ENCODE data around the gene NSMCE1.

The NSMCE1 gene, protein sequence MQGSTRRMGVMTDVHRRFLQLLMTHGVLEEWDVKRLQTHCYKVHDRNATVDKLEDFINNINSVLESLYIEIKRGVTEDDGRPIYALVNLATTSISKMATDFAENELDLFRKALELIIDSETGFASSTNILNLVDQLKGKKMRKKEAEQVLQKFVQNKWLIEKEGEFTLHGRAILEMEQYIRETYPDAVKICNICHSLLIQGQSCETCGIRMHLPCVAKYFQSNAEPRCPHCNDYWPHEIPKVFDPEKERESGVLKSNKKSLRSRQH

DNA sequence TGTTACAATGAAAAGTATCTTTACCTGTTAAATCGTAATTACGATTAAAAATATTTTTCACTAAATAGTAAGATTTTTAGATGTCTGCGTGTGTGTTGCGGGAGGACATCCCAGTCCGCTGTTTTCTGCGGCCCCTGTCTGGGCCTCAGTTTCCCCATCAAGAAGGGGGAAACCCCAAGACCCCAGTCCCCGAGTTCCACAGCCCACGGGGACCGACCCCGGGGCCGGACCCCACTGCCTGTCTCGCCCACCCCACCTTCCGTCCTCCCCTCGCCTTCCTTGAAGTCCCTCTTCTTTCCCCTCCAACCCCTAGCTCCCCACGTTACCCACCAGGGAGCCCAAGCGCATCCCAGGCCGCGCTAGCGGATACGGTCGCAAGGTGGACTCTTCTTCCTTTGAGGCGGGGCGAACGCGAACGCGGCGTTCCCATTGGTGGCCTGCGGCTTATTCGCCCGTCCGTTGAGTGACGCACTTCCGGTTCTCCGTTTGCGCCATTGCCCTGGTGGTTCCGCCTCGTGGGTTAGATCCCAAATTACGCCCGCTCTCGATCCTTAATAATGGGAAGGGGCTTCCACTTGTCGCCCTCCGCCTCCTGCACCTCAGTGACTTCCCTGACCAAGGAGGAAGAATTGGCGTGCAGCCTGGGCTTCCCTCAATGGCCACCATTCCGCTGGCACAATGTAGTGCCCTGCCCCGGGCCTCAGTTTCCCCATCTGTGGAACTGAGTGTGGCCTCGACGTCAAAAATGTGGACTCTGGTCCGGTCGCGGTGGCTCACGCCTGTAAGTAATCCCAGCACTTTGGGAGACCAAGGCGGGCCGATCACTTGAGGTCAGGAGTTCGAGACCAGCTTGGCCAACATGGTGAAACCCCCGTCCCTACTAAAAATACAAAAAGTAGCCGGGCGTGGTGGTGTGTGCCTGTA lies at the start of gene NSMCE1:
Gene NSMCE1, minus strand, starts transcription at position 397 of the 924 bp plus-strand sequence. CDS start 11,202 bp downstream, outside the sequence.
- Mint-ChIP-seq H3K4me1 (peaks cover 79% of the 10 kb centered on the region), H3K9me3 (peaks cover 5% of the 10 kb centered on the region), H3K27me3 (no peaks in the 10 kb centered on the region), H3K27ac (peak within 1 kb of the TSS; percentile 97), H3K36me3 (ENCODE audit: low read depth) (peaks cover 37% of the 10 kb centered on the region), H3K4me3 (peak within 1 kb of the TSS; percentile 93)
- ATAC-seq (peak; percentile 96), DNase-seq (peak; percentile 99)

DNA sequence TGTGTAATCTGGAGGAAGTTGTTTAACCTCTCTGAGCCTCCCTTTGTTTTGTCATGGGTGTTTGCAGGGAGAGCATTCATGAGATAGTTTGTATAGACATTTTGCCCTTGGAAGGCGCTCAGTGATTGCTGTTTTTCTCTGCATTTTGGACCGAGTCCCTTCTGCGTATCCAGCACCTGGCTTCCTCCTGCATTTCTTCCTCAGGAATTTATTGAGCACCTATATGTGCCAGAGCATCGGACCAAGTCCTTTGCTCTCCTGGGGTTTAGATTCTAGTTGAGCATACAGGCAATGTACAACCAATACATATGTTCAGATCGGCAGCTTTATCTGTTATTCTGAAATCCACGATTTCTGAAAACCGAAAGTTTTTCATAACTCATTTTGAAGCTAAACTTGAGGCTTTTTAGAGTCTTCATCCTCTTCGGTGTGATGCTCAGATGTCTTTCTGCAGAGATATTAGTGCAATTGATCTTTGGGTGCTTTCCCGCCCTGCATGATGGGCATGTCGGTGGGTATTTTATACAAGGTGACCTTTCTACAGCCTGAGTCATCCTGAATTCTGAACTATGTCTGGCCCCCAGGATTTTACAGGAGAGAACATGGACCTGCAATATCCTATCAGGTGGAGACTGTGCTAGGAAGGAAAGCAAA lies 49.3 kb upstream of the NSMCE1 start:
- H3K9me3 Mint-ChIP-seq: no peaks in the 10 kb centered on the region
- peak overlapping the region; percentile 95 for H3K27ac Mint-ChIP-seq
- peak overlapping the region; percentile 96 for H3K4me3 Mint-ChIP-seq
- DNase-seq (peak; percentile 51), ATAC-seq (peak; percentile 54)
- H3K27me3 Mint-ChIP-seq: no peaks in the 10 kb centered on the region
- peaks cover 82% of the 10 kb centered on the region for H3K4me1 Mint-ChIP-seq
- peaks cover 73% of the 10 kb centered on the region for H3K36me3 Mint-ChIP-seq (ENCODE audit: low read depth)

DNA sequence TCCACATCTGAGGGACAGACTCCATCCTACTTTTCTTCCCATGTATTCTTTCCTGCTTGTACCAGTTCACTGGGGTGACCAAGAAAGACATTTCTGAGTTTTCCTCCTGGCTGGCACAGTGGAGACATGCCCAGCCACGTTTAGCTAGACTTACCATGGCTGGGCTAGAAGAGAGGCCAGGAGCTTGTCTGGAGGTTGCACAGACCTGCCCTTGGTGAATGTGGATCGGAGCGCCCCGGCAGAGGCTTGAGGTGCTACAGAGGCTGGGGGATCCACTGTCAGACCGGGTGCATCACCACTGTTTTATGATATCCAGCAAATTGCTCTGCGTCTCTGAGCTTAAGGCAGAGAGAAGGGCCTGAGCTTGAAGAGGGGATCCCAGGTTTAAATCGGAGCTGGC lies 48.7 kb upstream of the NSMCE1 start:
- Mint-ChIP-seq H3K4me1 (peaks cover 81% of the 10 kb centered on the region), H3K36me3 (ENCODE audit: low read depth) (peaks cover 68% of the 10 kb centered on the region), H3K27ac (peak overlapping the region; percentile 95), H3K9me3 (no peaks in the 10 kb centered on the region), H3K4me3 (peak overlapping the region; percentile 96), H3K27me3 (no peaks in the 10 kb centered on the region)
- no peak for DNase-seq
- ATAC-seq: no peak

DNA sequence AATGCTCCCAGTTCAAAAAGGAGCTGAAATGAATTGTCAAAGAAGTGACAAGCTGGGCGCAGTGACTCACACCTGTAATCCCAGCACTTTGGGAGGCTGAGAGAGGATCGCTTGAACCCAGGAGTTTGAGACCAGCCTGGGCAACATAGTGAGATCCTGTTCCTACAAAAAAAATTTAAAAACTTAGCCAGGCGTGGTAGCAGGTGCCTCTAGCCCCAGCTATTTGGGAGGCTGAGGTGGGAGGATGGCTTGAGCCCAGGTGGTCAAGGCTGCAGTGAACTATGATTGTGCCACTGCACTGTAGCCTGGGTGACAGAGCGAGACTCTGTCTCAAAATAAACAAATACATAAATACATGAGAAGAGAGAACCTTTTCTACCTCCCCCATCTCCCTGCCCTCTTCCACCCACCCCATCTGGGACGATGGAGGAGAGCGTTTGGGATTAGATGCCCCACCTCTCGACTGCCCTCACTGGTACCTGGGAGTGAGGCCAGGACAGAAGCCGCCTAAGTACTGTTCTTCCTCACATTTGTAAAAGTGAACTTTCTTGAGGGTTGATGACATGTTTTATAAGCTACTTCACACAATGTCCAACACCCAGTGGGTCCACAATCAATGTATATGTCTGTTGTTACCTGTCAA lies 47.6 kb upstream of the NSMCE1 start:
- H3K4me1 Mint-ChIP-seq: peaks cover 78% of the 10 kb centered on the region
- DNase-seq (no peak), ATAC-seq (no peak)
- H3K27ac Mint-ChIP-seq: peak overlapping the region; percentile 95
- no peaks in the 10 kb centered on the region for H3K27me3 Mint-ChIP-seq
- H3K36me3 Mint-ChIP-seq (ENCODE audit: low read depth): peaks cover 58% of the 10 kb centered on the region
- H3K4me3 Mint-ChIP-seq: peak overlapping the region; percentile 96
- no peaks in the 10 kb centered on the region for H3K9me3 Mint-ChIP-seq

DNA sequence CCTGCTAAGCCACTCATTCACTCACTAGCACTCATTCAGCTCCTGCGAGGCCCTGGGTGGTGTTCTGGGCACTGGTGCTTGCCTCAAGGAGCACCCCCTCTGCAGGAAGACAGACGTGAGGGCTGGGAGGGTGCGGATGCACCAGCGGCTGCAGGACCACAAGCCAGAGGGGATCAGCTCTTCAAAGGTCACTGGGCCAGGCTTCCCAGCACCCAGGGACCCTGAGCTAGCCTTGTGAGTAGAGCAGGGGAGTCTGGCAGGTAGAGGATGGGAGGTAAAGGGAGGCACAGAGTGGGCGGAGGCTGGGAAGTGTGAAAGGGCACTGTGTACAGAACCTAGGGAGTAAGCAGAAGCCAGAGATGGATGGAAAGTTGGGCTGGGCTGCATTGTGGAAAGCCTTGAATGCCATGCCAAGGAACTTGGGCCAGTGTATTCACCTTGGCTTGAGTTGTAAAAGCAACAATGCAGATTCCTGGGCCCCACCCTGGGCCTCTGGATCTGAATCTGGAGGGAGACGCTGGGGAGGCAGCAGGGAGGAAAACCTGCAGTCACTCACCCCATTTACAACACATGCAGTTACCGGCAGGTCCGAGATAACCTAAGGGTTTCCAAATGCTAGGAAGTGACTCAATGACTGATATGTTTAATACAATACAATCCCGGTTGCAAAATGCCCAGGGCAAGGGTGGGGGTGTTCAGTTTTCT lies 46.9 kb upstream of the NSMCE1 start:
- peak; percentile 69 for DNase-seq
- Mint-ChIP-seq H3K27ac (peak overlapping the region; percentile 95), H3K27me3 (no peaks in the 10 kb centered on the region), H3K9me3 (no peaks in the 10 kb centered on the region), H3K4me1 (peaks cover 74% of the 10 kb centered on the region), H3K4me3 (peak overlapping the region; percentile 96), H3K36me3 (ENCODE audit: low read depth) (peaks cover 53% of the 10 kb centered on the region)
- peak; percentile 27 for ATAC-seq

DNA sequence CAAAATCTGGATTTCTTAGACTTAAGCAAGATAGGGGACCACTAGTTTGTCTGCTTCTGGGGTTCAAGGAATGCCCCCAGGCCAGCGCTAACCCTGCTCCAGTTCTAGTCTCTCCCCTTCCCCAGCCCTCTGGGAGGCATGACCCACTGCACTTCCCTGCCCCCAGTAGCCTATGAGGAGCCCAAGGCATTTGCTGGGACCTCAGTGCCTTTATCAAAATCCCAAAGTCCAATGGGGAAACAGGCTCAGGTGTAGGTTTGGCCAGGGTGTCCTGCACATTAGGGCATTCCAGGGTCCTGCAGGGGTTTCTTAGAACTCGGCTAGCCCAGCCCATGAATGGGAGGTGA lies 46.4 kb upstream of the NSMCE1 start:
- H3K9me3 Mint-ChIP-seq: no peaks in the 10 kb centered on the region
- peaks cover 70% of the 10 kb centered on the region for H3K4me1 Mint-ChIP-seq
- peak overlapping the region; percentile 95 for H3K27ac Mint-ChIP-seq
- DNase-seq: no peak
- no peak for ATAC-seq
- H3K36me3 Mint-ChIP-seq (ENCODE audit: low read depth): peaks cover 49% of the 10 kb centered on the region
- H3K27me3 Mint-ChIP-seq: no peaks in the 10 kb centered on the region
- H3K4me3 Mint-ChIP-seq: peak overlapping the region; percentile 96

DNA sequence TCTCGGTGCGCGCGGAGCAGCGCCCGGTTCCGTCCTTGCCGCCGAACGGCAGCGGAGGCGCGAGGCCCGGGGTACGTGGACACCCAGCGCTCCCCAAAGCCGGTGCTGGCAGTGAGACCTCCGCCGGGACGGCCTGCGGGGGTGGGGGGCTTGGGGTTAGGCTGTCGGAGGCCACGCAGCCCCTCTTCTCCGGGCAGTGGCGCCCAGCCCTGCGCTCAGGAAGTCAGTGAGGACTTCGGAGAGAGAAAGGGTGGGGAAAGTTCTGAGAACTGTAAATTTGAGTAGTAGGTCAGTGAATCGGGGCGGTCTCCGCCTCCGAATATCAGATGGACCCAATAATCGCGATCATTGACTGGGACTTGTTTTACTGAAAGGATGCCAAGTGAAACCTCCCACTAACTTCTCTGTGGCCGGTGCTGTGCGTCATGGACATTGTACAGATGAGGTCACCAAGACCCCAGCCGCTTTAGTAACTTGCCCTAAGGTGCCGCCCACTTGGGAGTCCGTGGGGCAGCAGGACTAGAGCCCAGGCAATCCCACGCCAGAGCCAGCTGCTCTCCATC lies 45.7 kb upstream of the NSMCE1 start:
- Mint-ChIP-seq H3K36me3 (ENCODE audit: low read depth) (peaks cover 42% of the 10 kb centered on the region), H3K27ac (peak overlapping the region; percentile 95), H3K27me3 (no peaks in the 10 kb centered on the region), H3K9me3 (no peaks in the 10 kb centered on the region), H3K4me1 (peaks cover 63% of the 10 kb centered on the region), H3K4me3 (peak overlapping the region; percentile 96)
- DNase-seq (peak; percentile 73), ATAC-seq (peak; percentile 37)

DNA sequence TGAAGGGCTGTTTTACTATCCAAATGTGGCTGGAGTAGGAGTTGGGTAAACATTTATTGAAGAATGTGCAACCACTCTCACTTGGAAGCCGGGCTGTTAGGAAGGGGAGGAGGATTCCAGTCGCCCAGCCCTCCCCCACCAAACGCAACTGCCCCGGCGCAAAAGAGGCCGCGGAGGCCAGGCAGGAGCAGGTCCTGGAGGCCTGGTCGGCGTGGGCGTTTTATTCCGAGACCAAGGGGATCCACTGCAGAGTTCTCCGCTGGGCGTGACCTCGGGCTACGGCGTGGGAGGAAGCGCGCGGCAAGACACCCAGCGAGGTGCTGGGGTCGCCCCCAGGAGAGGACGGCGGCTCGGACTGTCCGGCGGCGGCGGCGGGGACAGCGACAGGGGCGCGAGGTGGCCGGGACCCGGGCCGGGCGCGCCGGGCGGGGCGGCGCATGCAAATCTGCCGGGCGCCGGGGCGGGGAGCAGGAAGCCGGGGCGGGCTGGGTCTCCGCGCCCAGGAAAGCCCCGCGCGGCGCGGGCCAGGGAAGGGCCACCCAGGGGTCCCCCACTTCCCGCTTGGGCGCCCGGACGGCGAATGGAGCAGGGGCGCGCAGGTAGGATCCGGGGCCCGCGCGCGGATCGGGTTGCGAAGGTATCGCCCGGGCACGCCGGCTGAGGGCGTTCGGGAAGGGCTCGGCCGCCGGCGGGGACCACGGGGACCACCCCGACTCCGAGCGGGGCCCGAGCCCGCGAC lies 45.0 kb upstream of the NSMCE1 start, which contains the start of gene IL4R:
Gene IL4R, plus strand, starts transcription at position 553 of the 739 bp plus-strand sequence. CDS start 26,230 bp downstream, outside the sequence.
- peaks cover 56% of the 10 kb centered on the region for H3K4me1 Mint-ChIP-seq
- peak within 1 kb of the TSS; percentile 95 for H3K27ac Mint-ChIP-seq
- H3K4me3 Mint-ChIP-seq: peak within 1 kb of the TSS; percentile 96
- ATAC-seq: peak; percentile 21
- H3K9me3 Mint-ChIP-seq: peaks cover 6% of the 10 kb centered on the region
- H3K27me3 Mint-ChIP-seq: no peaks in the 10 kb centered on the region
- peak; percentile 85 for DNase-seq
- peaks cover 35% of the 10 kb centered on the region for H3K36me3 Mint-ChIP-seq (ENCODE audit: low read depth)

DNA sequence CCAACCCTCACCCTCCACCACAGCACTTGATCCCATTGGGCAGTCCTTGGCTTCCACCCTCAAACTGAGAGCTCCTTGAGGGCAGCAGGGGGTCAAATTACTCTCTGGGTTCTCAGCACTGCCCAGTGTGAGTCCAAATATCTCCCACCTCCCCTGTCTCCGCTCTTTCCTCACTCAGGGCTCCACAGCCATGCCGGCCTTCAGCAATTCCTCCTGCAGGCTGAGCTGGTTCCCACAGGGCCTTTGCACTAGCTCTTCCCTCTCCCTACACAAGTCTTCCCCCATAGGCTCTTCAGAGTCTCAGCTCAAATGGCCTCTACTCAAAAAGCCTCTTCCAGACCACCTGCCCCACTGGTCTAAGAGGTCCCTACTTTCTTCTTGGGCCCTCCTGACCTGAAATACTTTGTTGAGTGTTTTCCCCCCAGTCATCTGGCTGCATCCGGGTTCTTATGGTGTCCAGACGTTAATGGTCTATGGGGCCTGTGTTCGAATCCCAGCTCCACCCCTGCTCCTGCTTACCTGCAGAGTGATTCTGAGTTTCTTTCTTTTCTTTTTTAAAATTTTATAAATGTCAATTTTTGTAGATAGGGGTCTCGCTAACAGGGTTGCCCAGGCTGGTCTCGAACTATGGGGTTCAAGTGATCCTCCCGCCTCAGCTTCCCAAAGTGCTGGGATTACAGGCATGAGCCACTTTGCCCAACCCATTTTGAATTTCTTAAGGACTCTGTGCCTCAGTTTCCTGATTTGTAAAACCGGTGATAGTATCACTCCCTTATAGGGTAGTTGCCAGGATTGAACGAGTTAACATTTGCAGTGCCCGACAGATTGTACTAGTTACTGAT lies 44.2 kb upstream of the NSMCE1 start:
- Mint-ChIP-seq H3K9me3 (peaks cover 6% of the 10 kb centered on the region), H3K27me3 (no peaks in the 10 kb centered on the region), H3K27ac (peak overlapping the region; percentile 91), H3K4me1 (peaks cover 48% of the 10 kb centered on the region), H3K4me3 (peak overlapping the region; percentile 96), H3K36me3 (ENCODE audit: low read depth) (peaks cover 34% of the 10 kb centered on the region)
- DNase-seq (no peak), ATAC-seq (no peak)

DNA sequence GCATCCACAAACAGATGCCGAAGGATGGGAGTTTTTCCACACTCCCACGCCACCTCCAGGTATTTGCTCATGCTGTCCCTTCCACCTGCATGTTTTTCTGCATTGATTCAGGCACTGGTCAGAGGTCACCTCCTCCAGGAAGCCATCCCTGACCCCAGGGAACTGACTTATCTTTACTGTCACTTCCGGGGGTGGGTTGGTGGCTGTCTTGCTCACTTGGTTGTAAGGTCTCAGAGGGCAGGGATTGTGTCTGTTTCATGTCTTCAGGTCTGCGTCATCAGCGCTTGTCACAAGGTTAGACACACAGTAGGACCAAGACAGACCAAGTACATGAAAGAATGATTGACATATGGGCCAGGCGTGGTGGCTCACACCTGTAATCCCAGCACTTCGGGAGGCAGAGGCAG lies 43.3 kb upstream of the NSMCE1 start:
- peaks cover 27% of the 10 kb centered on the region for H3K36me3 Mint-ChIP-seq (ENCODE audit: low read depth)
- peaks cover 39% of the 10 kb centered on the region for H3K4me1 Mint-ChIP-seq
- H3K4me3 Mint-ChIP-seq: peak overlapping the region; percentile 26
- ATAC-seq: no peak
- H3K27me3 Mint-ChIP-seq: no peaks in the 10 kb centered on the region
- peak overlapping the region; percentile 15 for H3K27ac Mint-ChIP-seq
- H3K9me3 Mint-ChIP-seq: peaks cover 6% of the 10 kb centered on the region
- DNase-seq: no peak

DNA sequence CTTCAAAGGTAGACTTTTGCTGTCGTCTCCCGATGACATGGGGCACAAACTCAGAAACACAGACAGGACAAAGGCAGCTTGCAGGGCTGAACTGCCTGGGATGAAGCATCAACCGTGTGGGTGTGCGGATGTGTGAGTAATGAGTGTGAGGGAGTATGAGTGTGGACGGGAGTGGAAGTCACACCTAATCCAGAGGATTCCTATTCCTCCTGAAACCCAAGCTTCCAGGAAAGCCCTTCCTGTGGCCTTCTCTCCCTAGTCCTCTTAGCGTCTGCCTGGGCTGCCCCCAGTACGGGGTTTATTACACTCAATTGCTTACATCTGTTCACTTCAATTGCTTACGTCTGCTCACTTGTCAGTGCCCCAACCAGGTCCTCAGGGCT lies 42.9 kb upstream of the NSMCE1 start:
- H3K27me3 Mint-ChIP-seq: no peaks in the 10 kb centered on the region
- no peak overlapping the region for H3K4me3 Mint-ChIP-seq
- ATAC-seq: no peak
- no peak for DNase-seq
- H3K4me1 Mint-ChIP-seq: peaks cover 35% of the 10 kb centered on the region
- H3K9me3 Mint-ChIP-seq: peaks cover 10% of the 10 kb centered on the region
- peak overlapping the region; percentile 15 for H3K27ac Mint-ChIP-seq
- H3K36me3 Mint-ChIP-seq (ENCODE audit: low read depth): peaks cover 22% of the 10 kb centered on the region
